Activated naive CD4-positive, alpha-beta T cell treated with anti-CD3 and anti-CD28 coated beads, Interleukin-2, amount 10 ng/mL, durations not matched to agents 7 days and 5 days (primary cell): ENCODE measurements around the gene CPEB3.
"Not testable (repeated sequence)": the region's sequence is repeated elsewhere in the genome, so short reads cannot be mapped to it uniquely, and the experiment has no call there.

Experiments
- CTCF ChIA-PET: fragments of 350-600 bp; sonication (Branson Sonifier 250); formaldehyde crosslinking; loops from one replicate; lab custom pipeline; 2021; ENCODE audit warnings: antibody characterized with exemption; lab: Charles Lee
- DNase-seq: peaks from one replicate; pipeline ENCODE4 v3.0.0-alpha.2; 2020
- H3K27ac Mint-ChIP-seq: one replicate; pipeline ENCODE4 v1.8.0; 2021; ENCODE audit warnings: mild to moderate bottlenecking, moderate library complexity, mixed read lengths
- H3K27me3 Mint-ChIP-seq: one replicate; pipeline ENCODE4 v1.8.0; 2021; ENCODE audit warnings: mild to moderate bottlenecking, mixed read lengths
- H3K36me3 Mint-ChIP-seq: one replicate; pipeline ENCODE4 v1.8.0; 2021; ENCODE audit warnings: mixed read lengths
- H3K4me1 Mint-ChIP-seq: one replicate; pipeline ENCODE4 v1.8.0; 2021; ENCODE audit warnings: mixed read lengths
- H3K4me3 Mint-ChIP-seq: one replicate; pipeline ENCODE4 v1.8.0; 2021; ENCODE audit warnings: mild to moderate bottlenecking, moderate library complexity, mixed read lengths
- H3K9me3 Mint-ChIP-seq: one replicate; pipeline ENCODE4 v1.8.0; 2021; ENCODE audit warnings: mixed read lengths

CPEB3 gene

GRCh38 chr10:92068900-92069299 is 222.0 kb downstream of the CPEB3 start:
- Mint-ChIP-seq H3K27me3 (no peaks in the 10 kb centered on the region), H3K4me1 (no peaks in the 10 kb centered on the region), H3K27ac (no peak overlapping the region), H3K4me3 (no peak overlapping the region), H3K9me3 (no peaks in the 10 kb centered on the region), H3K36me3 (no peaks in the 10 kb centered on the region)
- CTCF ChIA-PET = no interaction called here
- no peak for DNase-seq

GRCh38 chr10:92066386-92066785 is 224.5 kb downstream of the CPEB3 start:
- H3K27me3 Mint-ChIP-seq = no peaks in the 10 kb centered on the region
- H3K4me1 Mint-ChIP-seq = no peaks in the 10 kb centered on the region
- no peaks in the 10 kb centered on the region for H3K9me3 Mint-ChIP-seq
- H3K27ac Mint-ChIP-seq = no peak overlapping the region
- DNase-seq = no peak
- H3K36me3 Mint-ChIP-seq = no peaks in the 10 kb centered on the region
- no peak overlapping the region for H3K4me3 Mint-ChIP-seq
- CTCF ChIA-PET = interaction anchor here (1.4 kb wide), 1 partner anchor 8 kb away, joined by 3 read pairs; no protein-coding TSS in a partner anchor

GRCh38 chr10:92064506-92064905 is 226.4 kb downstream of the CPEB3 start:
- Mint-ChIP-seq H3K4me1 (no peaks in the 10 kb centered on the region), H3K27ac (no peak overlapping the region), H3K4me3 (no peak overlapping the region), H3K36me3 (no peaks in the 10 kb centered on the region), H3K27me3 (no peaks in the 10 kb centered on the region), H3K9me3 (no peaks in the 10 kb centered on the region)
- DNase-seq = no peak
- CTCF ChIA-PET = no interaction called here

DNA sequence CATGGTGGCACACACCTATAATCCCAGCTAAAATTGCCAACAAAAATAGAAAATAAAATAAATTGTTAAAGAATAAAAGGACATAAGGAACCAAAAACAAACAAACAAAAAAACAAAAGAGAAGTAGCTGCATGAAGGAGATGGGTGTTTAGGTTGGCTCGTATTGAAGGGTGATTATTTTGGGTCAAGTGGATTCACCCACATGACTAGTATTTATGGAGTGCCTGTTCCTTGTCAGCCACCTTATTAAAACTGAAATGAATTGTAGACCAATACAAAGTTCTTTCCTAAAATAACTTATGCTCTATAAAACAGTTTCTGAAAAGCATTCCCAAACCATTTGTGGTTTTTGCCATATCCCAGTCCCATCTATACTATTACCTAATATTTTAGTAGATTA is 228.6 kb downstream of the CPEB3 start:
- H3K36me3 Mint-ChIP-seq = no peaks in the 10 kb centered on the region
- CTCF ChIA-PET = no interaction called here
- H3K27me3 Mint-ChIP-seq = no peaks in the 10 kb centered on the region
- no peak overlapping the region for H3K4me3 Mint-ChIP-seq
- H3K4me1 Mint-ChIP-seq = no peaks in the 10 kb centered on the region
- DNase-seq = no peak
- H3K9me3 Mint-ChIP-seq = no peaks in the 10 kb centered on the region
- H3K27ac Mint-ChIP-seq = no peak overlapping the region

DNA sequence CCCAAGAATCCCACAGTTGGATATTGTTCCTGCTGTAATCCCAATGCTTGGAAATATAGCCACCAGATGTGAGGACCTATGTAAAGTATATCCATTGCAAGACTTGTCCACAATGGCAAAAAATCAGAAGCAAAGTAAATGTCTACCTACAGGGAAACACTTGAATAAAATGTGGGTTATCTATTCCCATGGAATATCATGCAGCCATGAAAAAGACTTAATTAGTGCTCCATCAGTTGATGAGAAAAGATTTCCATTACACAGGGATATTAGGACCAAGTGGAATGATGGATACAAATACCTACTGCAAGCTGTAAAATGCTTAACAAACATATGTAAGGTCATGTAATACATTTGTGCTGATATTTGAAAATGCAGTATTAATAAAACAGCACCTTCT is 236.1 kb downstream of the CPEB3 start:
- no peak for DNase-seq
- H3K4me3 Mint-ChIP-seq = no peak overlapping the region
- H3K4me1 Mint-ChIP-seq = peaks cover 4% of the 10 kb centered on the region
- CTCF ChIA-PET = no interaction called here
- H3K27me3 Mint-ChIP-seq = no peaks in the 10 kb centered on the region
- H3K36me3 Mint-ChIP-seq = no peaks in the 10 kb centered on the region
- H3K9me3 Mint-ChIP-seq = no peaks in the 10 kb centered on the region
- no peak overlapping the region for H3K27ac Mint-ChIP-seq

- no peaks in the 10 kb centered on the region for H3K9me3 Mint-ChIP-seq
- H3K4me3 Mint-ChIP-seq = no peak overlapping the region
- no peaks in the 10 kb centered on the region for H3K36me3 Mint-ChIP-seq
- H3K4me1 Mint-ChIP-seq = peaks cover 12% of the 10 kb centered on the region
- H3K27me3 Mint-ChIP-seq = no peaks in the 10 kb centered on the region
- CTCF ChIA-PET = no interaction called here
- DNase-seq = no peak
- H3K27ac Mint-ChIP-seq = no peak overlapping the region
Observed at GRCh38 chr10:92052741-92053140, 238.1 kb downstream of the CPEB3 start.

GRCh38 chr10:92052088-92052487 is 238.8 kb downstream of the CPEB3 start:
- no peaks in the 10 kb centered on the region for H3K27me3 Mint-ChIP-seq
- CTCF ChIA-PET = no interaction called here
- no peak overlapping the region for H3K27ac Mint-ChIP-seq
- DNase-seq = no peak
- H3K4me1 Mint-ChIP-seq = peaks cover 17% of the 10 kb centered on the region
- no peak overlapping the region for H3K4me3 Mint-ChIP-seq
- H3K9me3 Mint-ChIP-seq = no peaks in the 10 kb centered on the region
- no peaks in the 10 kb centered on the region for H3K36me3 Mint-ChIP-seq

DNA sequence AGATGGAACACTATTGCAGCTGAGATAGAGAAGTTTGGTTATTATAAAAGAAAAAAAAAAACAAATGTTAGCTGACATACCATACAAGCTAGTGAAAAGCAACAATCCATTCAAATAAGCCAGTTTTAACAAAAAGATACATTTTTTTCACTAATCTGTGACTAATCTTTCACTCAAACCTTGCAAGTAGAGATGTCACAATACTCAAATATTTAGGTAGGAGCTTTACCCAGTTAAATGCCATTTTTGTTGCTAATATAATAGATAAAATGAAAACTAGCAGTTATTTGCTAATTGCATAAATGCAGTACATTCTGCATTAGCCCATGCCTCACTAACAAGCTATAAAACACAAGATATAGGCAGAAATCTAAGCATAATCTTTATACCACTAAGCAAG is 243.7 kb downstream of the CPEB3 start:
- Mint-ChIP-seq H3K27ac (no peak overlapping the region), H3K27me3 (no peaks in the 10 kb centered on the region), H3K4me1 (peaks cover 17% of the 10 kb centered on the region), H3K36me3 (no peaks in the 10 kb centered on the region), H3K4me3 (no peak overlapping the region), H3K9me3 (no peaks in the 10 kb centered on the region)
- no peak for DNase-seq
- CTCF ChIA-PET = interaction anchor here (1.0 kb wide), 1 partner anchor 390 kb away, joined by 3 read pairs; no protein-coding TSS in a partner anchor

- Mint-ChIP-seq H3K27ac (no peak overlapping the region), H3K27me3 (no peaks in the 10 kb centered on the region), H3K4me1 (peaks cover 17% of the 10 kb centered on the region), H3K36me3 (no peaks in the 10 kb centered on the region), H3K4me3 (no peak overlapping the region), H3K9me3 (no peaks in the 10 kb centered on the region)
- CTCF ChIA-PET = no interaction called here
- no peak for DNase-seq
Observed at GRCh38 chr10:92045641-92046106, 245.2 kb downstream of the CPEB3 start.

DNA sequence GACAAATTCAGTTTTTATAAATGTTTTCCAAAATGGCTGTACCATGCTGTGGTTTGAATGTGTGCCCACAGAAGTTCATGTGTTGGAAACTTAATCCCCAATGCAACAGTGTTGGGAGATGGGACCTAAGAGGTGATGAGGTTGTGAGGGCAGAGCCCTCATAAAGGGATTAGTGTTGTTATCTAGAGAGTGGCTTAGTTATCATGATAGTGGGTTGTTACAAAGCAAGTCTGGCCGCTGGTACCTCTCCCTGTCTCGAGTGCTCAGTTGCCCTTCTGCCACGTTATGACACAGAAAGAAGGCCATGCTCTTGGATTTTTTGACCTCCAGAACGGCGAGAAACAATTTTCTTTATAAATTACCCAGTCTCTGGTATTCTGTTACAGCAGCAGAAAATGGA is 248.3 kb downstream of the CPEB3 start:
- no peak for DNase-seq
- no peak overlapping the region for H3K27ac Mint-ChIP-seq
- no peaks in the 10 kb centered on the region for H3K9me3 Mint-ChIP-seq
- H3K4me3 Mint-ChIP-seq = no peak overlapping the region
- CTCF ChIA-PET = no interaction called here
- H3K36me3 Mint-ChIP-seq = no peaks in the 10 kb centered on the region
- no peaks in the 10 kb centered on the region for H3K27me3 Mint-ChIP-seq
- H3K4me1 Mint-ChIP-seq = peaks cover 6% of the 10 kb centered on the region

GRCh38 chr10:92038949-92039348 is 251.9 kb downstream of the CPEB3 start:
- Mint-ChIP-seq H3K9me3 (no peaks in the 10 kb centered on the region), H3K4me3 (no peak overlapping the region), H3K27me3 (no peaks in the 10 kb centered on the region), H3K36me3 (peaks cover 6% of the 10 kb centered on the region), H3K27ac (no peak overlapping the region), H3K4me1 (no peaks in the 10 kb centered on the region)
- CTCF ChIA-PET = no interaction called here
- no peak for DNase-seq

- H3K27ac Mint-ChIP-seq, H3K4me3 Mint-ChIP-seq, H3K9me3 Mint-ChIP-seq, CTCF ChIA-PET, H3K27me3 Mint-ChIP-seq, H3K4me1 Mint-ChIP-seq, DNase-seq: not testable (repeated sequence)
- H3K36me3 Mint-ChIP-seq = peaks cover 41% of the 10 kb centered on the region
Observed at GRCh38 chr10:92033070-92033469, 257.8 kb downstream of the CPEB3 start.

DNA sequence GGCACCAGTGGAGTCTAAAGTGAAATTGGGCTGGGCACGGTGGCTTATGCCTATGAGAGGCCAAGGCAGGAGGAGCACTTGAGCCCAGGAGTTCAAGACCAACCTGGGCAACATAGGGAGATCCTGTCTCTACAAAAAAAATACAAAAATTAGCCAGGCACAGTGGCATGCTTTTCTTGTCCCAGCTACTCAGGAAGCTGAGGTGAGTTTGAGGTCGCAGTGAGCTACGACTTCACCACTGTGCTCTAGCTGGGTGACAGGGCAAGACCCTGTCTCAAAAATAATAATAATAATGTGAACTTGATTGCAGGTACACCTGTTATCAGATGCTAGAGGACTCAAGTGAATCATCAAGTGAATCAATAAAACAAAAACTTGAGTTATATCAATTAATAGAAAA is 259.3 kb downstream of the CPEB3 start:
- H3K4me1 Mint-ChIP-seq = peaks cover 3% of the 10 kb centered on the region
- no peak for DNase-seq
- H3K9me3 Mint-ChIP-seq = no peaks in the 10 kb centered on the region
- H3K27ac Mint-ChIP-seq = no peak overlapping the region
- H3K36me3 Mint-ChIP-seq = peaks cover 54% of the 10 kb centered on the region
- no peaks in the 10 kb centered on the region for H3K27me3 Mint-ChIP-seq
- no peak overlapping the region for H3K4me3 Mint-ChIP-seq
- CTCF ChIA-PET = no interaction called here

DNA sequence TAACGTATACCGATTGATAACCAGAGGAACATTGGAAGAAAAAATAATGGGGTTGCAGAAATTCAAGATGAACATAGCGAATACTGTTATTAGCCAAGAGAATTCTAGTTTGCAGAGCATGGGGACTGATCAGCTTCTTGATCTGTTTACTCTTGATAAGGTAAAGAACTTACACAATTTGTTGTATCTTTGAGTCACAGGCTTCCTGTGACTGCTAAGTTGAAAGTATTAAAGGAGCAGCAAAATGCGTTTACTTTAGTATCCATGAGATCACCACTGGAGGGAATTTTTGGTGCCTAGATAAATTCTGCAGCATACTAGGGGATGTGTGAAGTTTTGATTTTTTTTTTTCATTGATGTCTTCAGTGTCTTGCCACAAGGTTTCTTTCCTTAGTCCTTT is 263.7 kb downstream of the CPEB3 start:
- H3K4me1 Mint-ChIP-seq = peaks cover 3% of the 10 kb centered on the region
- H3K9me3 Mint-ChIP-seq = no peaks in the 10 kb centered on the region
- CTCF ChIA-PET = interaction anchor here (0.6 kb wide), 1 partner anchor 44 kb away, joined by 3 read pairs; no protein-coding TSS in a partner anchor
- no peak overlapping the region for H3K4me3 Mint-ChIP-seq
- H3K27ac Mint-ChIP-seq = no peak overlapping the region
- no peak for DNase-seq
- H3K36me3 Mint-ChIP-seq = peaks cover 53% of the 10 kb centered on the region
- no peaks in the 10 kb centered on the region for H3K27me3 Mint-ChIP-seq

DNA sequence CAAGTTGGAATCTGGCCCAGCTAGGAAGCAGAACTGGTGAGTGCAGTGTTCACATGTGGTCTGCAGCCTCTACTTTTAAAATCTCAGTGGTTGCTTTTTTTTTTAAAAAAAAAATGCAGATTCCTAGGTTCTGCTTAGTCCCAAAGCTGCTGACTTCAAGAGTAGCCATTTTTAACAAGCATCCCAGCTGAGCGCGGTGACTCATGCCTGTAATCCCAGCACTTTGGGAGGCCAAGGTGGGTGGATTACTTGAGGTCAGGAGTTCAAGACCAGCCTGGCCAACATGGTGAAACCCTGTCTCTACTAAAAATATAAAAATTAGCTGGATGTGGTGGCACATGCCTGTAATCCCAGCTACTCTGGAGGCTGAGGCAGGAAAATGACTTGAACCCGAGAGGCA is 265.5 kb downstream of the CPEB3 start:
- H3K27ac Mint-ChIP-seq, H3K4me3 Mint-ChIP-seq, H3K9me3 Mint-ChIP-seq, H3K27me3 Mint-ChIP-seq, H3K4me1 Mint-ChIP-seq, CTCF ChIA-PET, DNase-seq: not testable (repeated sequence)
- H3K36me3 Mint-ChIP-seq = peaks cover 44% of the 10 kb centered on the region

- H3K4me1 Mint-ChIP-seq = no peaks in the 10 kb centered on the region
- H3K36me3 Mint-ChIP-seq = peaks cover 48% of the 10 kb centered on the region
- no peaks in the 10 kb centered on the region for H3K27me3 Mint-ChIP-seq
- H3K4me3 Mint-ChIP-seq = no peak overlapping the region
- H3K27ac Mint-ChIP-seq = no peak overlapping the region
- H3K9me3 Mint-ChIP-seq = no peaks in the 10 kb centered on the region
- no peak for DNase-seq
- CTCF ChIA-PET = no interaction called here
Observed at GRCh38 chr10:92024700-92025099, 266.2 kb downstream of the CPEB3 start.
